Measurements from ENCODE around the gene SIGLEC7.

Gene SIGLEC7

DNA sequence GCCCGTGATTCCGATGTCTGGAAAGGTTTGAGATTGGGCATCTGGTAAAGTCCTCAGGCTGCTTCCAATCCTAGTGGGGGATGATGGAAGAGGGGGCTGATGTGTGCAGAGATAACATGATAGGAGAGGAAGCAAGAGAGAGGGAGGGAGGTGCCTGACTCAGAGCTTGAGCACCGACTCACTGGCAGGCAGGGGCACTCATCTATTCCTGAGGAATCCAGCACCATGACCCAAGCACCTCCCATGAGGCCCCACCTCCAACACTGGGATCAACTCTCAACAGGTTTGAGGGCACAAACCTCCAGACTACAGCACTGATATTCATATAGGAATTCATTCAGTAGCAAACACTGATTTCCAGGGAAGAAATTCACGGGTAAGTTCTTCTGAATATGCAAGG, 23.0 kb upstream of the SIGLEC7 start:
- no peaks in the 10 kb centered on the region for H3K36me3 ChIP-seq (ENCODE audit: control insufficient read depth, insufficient read depth, low read length)
- H3K9ac ChIP-seq (ENCODE audit: low read depth, low read length) = no peak overlapping the region
- H3K4me3 ChIP-seq (ENCODE audit: low read depth, low read length) = no peak overlapping the region
- H3K27me3 ChIP-seq (ENCODE audit: control insufficient read depth, insufficient read depth, low read length) = 0 out of 2 replicates have a peak, but pooled peaks cover 3% of the 10 kb centered on the region
- H3K9me3 ChIP-seq (ENCODE audit: control insufficient read depth, insufficient read depth, low read length) = no peaks in the 10 kb centered on the region
- no peaks in the 10 kb centered on the region for H3K4me1 ChIP-seq (ENCODE audit: control insufficient read depth, insufficient read depth, low read length)
- no peak overlapping the region for H3K27ac ChIP-seq (ENCODE audit: low read depth, low read length)

GRCh38 chr19:51119611-51120010, 22.5 kb upstream of the SIGLEC7 start:
- no peak overlapping the region for H3K9ac ChIP-seq (ENCODE audit: low read depth, low read length)
- 0 out of 2 replicates have a peak, but pooled peaks cover 3% of the 10 kb centered on the region for H3K27me3 ChIP-seq (ENCODE audit: control insufficient read depth, insufficient read depth, low read length)
- H3K4me1 ChIP-seq (ENCODE audit: control insufficient read depth, insufficient read depth, low read length) = no peaks in the 10 kb centered on the region
- no peaks in the 10 kb centered on the region for H3K9me3 ChIP-seq (ENCODE audit: control insufficient read depth, insufficient read depth, low read length)
- H3K36me3 ChIP-seq (ENCODE audit: control insufficient read depth, insufficient read depth, low read length) = no peaks in the 10 kb centered on the region
- H3K4me3 ChIP-seq (ENCODE audit: low read depth, low read length) = no peak overlapping the region
- no peak overlapping the region for H3K27ac ChIP-seq (ENCODE audit: low read depth, low read length)

DNA sequence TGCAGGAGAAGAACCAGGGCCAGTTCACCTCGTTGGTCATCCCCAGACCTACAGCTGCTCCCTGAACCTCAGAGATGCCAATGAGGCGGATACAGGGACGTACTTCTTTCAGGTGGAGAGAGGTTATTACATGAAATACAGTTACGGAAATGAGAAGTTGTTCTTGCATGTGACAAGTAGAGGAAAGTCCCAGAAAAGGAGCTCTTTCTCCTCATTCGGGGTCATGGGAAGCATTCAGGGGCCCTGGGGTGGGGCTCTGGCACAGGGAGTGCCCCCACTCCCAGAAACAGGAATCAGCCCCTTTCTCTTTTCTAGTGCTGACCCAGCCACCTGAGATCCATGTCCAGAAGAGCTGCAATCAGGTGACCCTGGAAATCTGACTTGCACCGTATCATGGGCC, 21.9 kb upstream of the SIGLEC7 start:
- Histone ChIP-seq H3K27ac (ENCODE audit: low read depth, low read length) (no peak overlapping the region), H3K4me3 (ENCODE audit: low read depth, low read length) (no peak overlapping the region), H3K27me3 (ENCODE audit: control insufficient read depth, insufficient read depth, low read length) (0 out of 2 replicates have a peak, but pooled peaks cover 3% of the 10 kb centered on the region), H3K9ac (ENCODE audit: low read depth, low read length) (no peak overlapping the region), H3K4me1 (ENCODE audit: control insufficient read depth, insufficient read depth, low read length) (no peaks in the 10 kb centered on the region), H3K9me3 (ENCODE audit: control insufficient read depth, insufficient read depth, low read length) (no peaks in the 10 kb centered on the region), H3K36me3 (ENCODE audit: control insufficient read depth, insufficient read depth, low read length) (no peaks in the 10 kb centered on the region)

- Histone ChIP-seq H3K36me3 (ENCODE audit: control insufficient read depth, insufficient read depth, low read length) (no peaks in the 10 kb centered on the region), H3K4me1 (ENCODE audit: control insufficient read depth, insufficient read depth, low read length) (no peaks in the 10 kb centered on the region), H3K27ac (ENCODE audit: low read depth, low read length) (no peak overlapping the region), H3K27me3 (ENCODE audit: control insufficient read depth, insufficient read depth, low read length) (0 out of 2 replicates have a peak, but pooled peaks cover 3% of the 10 kb centered on the region), H3K9me3 (ENCODE audit: control insufficient read depth, insufficient read depth, low read length) (no peaks in the 10 kb centered on the region), H3K4me3 (ENCODE audit: low read depth, low read length) (no peak overlapping the region), H3K9ac (ENCODE audit: low read depth, low read length) (no peak overlapping the region)
Measured at GRCh38 chr19:51121257-51121656, 20.8 kb upstream of the SIGLEC7 start.

DNA sequence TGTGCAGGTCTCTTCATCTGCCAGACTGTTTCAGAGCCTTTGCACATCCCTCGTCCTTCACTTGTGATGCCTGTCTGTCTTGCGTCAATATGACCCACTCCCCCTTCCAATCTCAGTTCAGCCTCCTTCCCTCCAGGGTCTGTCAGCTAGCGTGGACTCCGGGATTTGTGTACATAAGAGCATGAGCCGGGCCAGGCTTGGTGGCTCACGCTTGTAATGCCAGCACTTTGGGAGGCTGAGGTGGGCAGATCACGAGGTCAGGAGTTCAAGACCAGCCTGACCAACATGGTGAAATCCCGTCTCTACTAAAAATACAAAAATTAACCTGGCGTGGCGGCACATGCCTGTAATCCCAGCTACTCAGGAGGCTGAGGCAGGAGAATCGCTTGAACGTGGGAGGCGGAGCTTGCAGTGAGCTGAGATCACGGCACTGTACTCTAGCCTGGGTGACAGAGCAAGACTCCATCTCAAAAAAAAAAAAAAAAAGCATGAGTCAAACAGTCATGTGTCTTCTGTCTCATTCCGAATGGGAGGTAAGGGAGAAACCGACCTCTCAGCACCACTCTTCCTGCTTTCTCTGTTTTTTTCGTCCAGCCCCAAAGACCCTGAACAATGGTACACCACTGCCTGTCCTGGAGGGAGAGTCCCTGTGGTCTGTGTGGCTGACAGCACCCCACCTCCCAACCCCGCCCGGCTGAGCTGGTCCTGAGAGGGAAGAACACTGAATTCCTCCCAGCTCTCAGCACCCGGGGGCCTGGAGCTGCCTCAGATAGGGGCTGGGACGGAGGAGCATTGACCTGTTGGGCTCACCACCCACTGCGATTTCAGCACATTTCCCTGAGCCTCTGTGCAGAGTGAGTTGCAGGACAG, 19.8 kb upstream of the SIGLEC7 start:
- Histone ChIP-seq H3K36me3 (ENCODE audit: control insufficient read depth, insufficient read depth, low read length) (no peaks in the 10 kb centered on the region), H3K9ac (ENCODE audit: low read depth, low read length) (no peak overlapping the region), H3K27ac (ENCODE audit: low read depth, low read length) (no peak overlapping the region), H3K9me3 (ENCODE audit: control insufficient read depth, insufficient read depth, low read length) (no peaks in the 10 kb centered on the region), H3K4me1 (ENCODE audit: control insufficient read depth, insufficient read depth, low read length) (no peaks in the 10 kb centered on the region), H3K4me3 (ENCODE audit: low read depth, low read length) (no peak overlapping the region), H3K27me3 (ENCODE audit: control insufficient read depth, insufficient read depth, low read length) (no peaks in the 10 kb centered on the region)

GRCh38 chr19:51123381-51123800, 18.7 kb upstream of the SIGLEC7 start:
- H3K4me3 ChIP-seq (ENCODE audit: low read depth, low read length) = no peak overlapping the region
- no peaks in the 10 kb centered on the region for H3K4me1 ChIP-seq (ENCODE audit: control insufficient read depth, insufficient read depth, low read length)
- no peaks in the 10 kb centered on the region for H3K9me3 ChIP-seq (ENCODE audit: control insufficient read depth, insufficient read depth, low read length)
- H3K36me3 ChIP-seq (ENCODE audit: control insufficient read depth, insufficient read depth, low read length) = no peaks in the 10 kb centered on the region
- no peak overlapping the region for H3K27ac ChIP-seq (ENCODE audit: low read depth, low read length)
- no peak overlapping the region for H3K9ac ChIP-seq (ENCODE audit: low read depth, low read length)
- no peaks in the 10 kb centered on the region for H3K27me3 ChIP-seq (ENCODE audit: control insufficient read depth, insufficient read depth, low read length)

GRCh38 chr19:51123802-51124201, 18.3 kb upstream of the SIGLEC7 start:
- Histone ChIP-seq H3K36me3 (ENCODE audit: control insufficient read depth, insufficient read depth, low read length) (no peaks in the 10 kb centered on the region), H3K27me3 (ENCODE audit: control insufficient read depth, insufficient read depth, low read length) (no peaks in the 10 kb centered on the region), H3K4me3 (ENCODE audit: low read depth, low read length) (no peak overlapping the region), H3K27ac (ENCODE audit: low read depth, low read length) (no peak overlapping the region), H3K4me1 (ENCODE audit: control insufficient read depth, insufficient read depth, low read length) (no peaks in the 10 kb centered on the region), H3K9ac (ENCODE audit: low read depth, low read length) (no peak overlapping the region), H3K9me3 (ENCODE audit: control insufficient read depth, insufficient read depth, low read length) (no peaks in the 10 kb centered on the region)

GRCh38 chr19:51124216-51124615, 17.9 kb upstream of the SIGLEC7 start:
- H3K9ac ChIP-seq (ENCODE audit: low read depth, low read length) = no peak overlapping the region
- H3K27ac ChIP-seq (ENCODE audit: low read depth, low read length) = no peak overlapping the region
- no peaks in the 10 kb centered on the region for H3K27me3 ChIP-seq (ENCODE audit: control insufficient read depth, insufficient read depth, low read length)

GRCh38 chr19:51124729-51125128, 17.4 kb upstream of the SIGLEC7 start, which contains the start of gene SIGLEC9:
Gene SIGLEC9 (plus strand): TSS chr19:51124906. CDS start chr19:51124975, 69 bp downstream.
- H3K4me3 ChIP-seq (ENCODE audit: low read depth, low read length) = no peak within 1 kb of the TSS
- no peak within 1 kb of the TSS for H3K27ac ChIP-seq (ENCODE audit: low read depth, low read length)
- H3K27me3 ChIP-seq (ENCODE audit: control insufficient read depth, insufficient read depth, low read length) = no peaks in the 10 kb centered on the region
- no peaks in the 10 kb centered on the region for H3K36me3 ChIP-seq (ENCODE audit: control insufficient read depth, insufficient read depth, low read length)
- H3K9ac ChIP-seq (ENCODE audit: low read depth, low read length) = no peak within 1 kb of the TSS
- H3K9me3 ChIP-seq (ENCODE audit: control insufficient read depth, insufficient read depth, low read length) = no peaks in the 10 kb centered on the region
- no peaks in the 10 kb centered on the region for H3K4me1 ChIP-seq (ENCODE audit: control insufficient read depth, insufficient read depth, low read length)

More at GRCh38 chr19:51124216-51124615, 17.9 kb upstream of the SIGLEC7 start:
- Histone ChIP-seq H3K36me3 (ENCODE audit: control insufficient read depth, insufficient read depth, low read length) (no peaks in the 10 kb centered on the region), H3K9me3 (ENCODE audit: control insufficient read depth, insufficient read depth, low read length) (no peaks in the 10 kb centered on the region), H3K4me1 (ENCODE audit: control insufficient read depth, insufficient read depth, low read length) (no peaks in the 10 kb centered on the region), H3K4me3 (ENCODE audit: low read depth, low read length) (no peak overlapping the region)

- H3K9me3 ChIP-seq (ENCODE audit: control insufficient read depth, insufficient read depth, low read length) = no peaks in the 10 kb centered on the region
- no peaks in the 10 kb centered on the region; the same call in 1 of the 2 replicates for H3K27me3 ChIP-seq (ENCODE audit: control insufficient read depth, insufficient read depth, low read length)
- no peak overlapping the region for H3K9ac ChIP-seq (ENCODE audit: low read depth, low read length)
- no peak overlapping the region for H3K4me3 ChIP-seq (ENCODE audit: low read depth, low read length)
- no peaks in the 10 kb centered on the region for H3K36me3 ChIP-seq (ENCODE audit: control insufficient read depth, insufficient read depth, low read length)
- H3K27ac ChIP-seq (ENCODE audit: low read depth, low read length) = no peak overlapping the region
- no peaks in the 10 kb centered on the region for H3K4me1 ChIP-seq (ENCODE audit: control insufficient read depth, insufficient read depth, low read length)
Measured at GRCh38 chr19:51125421-51126075, 16.6 kb upstream of the SIGLEC7 start.

DNA sequence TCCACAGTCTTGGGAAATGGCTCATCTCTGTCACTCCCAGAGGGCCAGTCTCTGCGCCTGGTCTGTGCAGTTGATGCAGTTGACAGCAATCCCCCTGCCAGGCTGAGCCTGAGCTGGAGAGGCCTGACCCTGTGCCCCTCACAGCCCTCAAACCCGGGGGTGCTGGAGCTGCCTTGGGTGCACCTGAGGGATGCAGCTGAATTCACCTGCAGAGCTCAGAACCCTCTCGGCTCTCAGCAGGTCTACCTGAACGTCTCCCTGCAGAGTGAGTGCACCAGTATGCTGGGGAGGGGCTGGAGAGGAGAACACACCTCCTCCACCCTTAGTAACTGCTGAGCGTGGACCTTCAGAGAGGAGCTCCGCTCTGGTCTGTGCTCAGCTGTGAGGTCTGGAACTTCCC, 15.1 kb upstream of the SIGLEC7 start:
- no peak overlapping the region for H3K27ac ChIP-seq (ENCODE audit: low read depth, low read length)
- no peaks in the 10 kb centered on the region for H3K36me3 ChIP-seq (ENCODE audit: control insufficient read depth, insufficient read depth, low read length)
- no peaks in the 10 kb centered on the region for H3K9me3 ChIP-seq (ENCODE audit: control insufficient read depth, insufficient read depth, low read length)
- H3K4me1 ChIP-seq (ENCODE audit: control insufficient read depth, insufficient read depth, low read length) = no peaks in the 10 kb centered on the region
- no peaks in the 10 kb centered on the region; the same call in 1 of the 2 replicates for H3K27me3 ChIP-seq (ENCODE audit: control insufficient read depth, insufficient read depth, low read length)
- H3K4me3 ChIP-seq (ENCODE audit: low read depth, low read length) = no peak overlapping the region
- H3K9ac ChIP-seq (ENCODE audit: low read depth, low read length) = no peak overlapping the region

Measured in HUES48 (cell line).